Measurements from ENCODE around the gene RAG2.

The RAG2 gene

DNA sequence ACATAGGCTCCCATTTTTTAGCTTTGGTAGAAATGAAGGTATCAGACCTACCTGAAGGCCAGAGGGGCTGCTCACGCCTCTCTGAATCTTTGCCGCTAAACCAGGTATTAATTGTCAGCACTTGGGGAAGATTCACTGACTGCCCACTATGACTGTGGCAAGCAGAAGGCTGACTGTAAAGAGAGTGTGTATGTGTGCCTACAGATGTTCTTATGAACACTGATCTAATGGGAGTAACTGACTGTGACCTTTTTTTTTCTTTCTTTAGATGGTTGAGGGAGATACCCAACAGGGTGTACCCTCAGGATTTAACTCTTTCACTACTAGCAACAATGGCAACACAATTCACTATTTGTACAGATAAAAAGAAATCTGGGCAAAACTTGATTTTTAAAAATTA lies at the start of gene RAG2:
Gene RAG2, minus strand, starts transcription at position 186 of the 400 bp plus-strand sequence. CDS start 4,068 bp downstream, outside the sequence.
- no peak within 1 kb of the TSS for H3K27ac ChIP-seq
- TF ChIP-seq, protein P1, sequence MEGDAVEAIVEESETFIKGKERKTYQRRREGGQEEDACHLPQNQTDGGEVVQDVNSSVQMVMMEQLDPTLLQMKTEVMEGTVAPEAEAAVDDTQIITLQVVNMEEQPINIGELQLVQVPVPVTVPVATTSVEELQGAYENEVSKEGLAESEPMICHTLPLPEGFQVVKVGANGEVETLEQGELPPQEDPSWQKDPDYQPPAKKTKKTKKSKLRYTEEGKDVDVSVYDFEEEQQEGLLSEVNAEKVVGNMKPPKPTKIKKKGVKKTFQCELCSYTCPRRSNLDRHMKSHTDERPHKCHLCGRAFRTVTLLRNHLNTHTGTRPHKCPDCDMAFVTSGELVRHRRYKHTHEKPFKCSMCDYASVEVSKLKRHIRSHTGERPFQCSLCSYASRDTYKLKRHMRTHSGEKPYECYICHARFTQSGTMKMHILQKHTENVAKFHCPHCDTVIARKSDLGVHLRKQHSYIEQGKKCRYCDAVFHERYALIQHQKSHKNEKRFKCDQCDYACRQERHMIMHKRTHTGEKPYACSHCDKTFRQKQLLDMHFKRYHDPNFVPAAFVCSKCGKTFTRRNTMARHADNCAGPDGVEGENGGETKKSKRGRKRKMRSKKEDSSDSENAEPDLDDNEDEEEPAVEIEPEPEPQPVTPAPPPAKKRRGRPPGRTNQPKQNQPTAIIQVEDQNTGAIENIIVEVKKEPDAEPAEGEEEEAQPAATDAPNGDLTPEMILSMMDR (conservative IDR thresholded peaks at IDR 0.05), result no peak
- no peak for TF ChIP-seq ZFX (IDR thresholded peaks at IDR 0.05)

DNA sequence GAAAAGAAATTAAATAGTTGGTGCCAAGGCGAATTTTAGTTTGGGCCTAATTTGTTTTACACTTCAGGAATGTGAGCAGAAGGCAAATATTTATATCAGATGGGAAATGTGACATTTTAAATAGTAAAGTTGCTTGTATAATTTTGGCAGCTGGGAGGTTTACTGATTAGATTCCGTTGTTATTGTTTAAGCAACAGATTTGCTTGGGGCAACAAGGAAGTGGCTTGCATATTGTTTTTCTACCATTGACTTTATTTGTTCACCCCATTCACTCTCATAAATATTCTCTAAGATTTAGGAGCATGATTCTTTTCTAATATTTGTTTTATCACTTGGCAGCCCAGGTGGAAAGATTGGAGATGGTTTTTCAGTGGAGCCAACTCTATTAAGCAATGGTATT lies 40.5 kb upstream of the RAG2 start:
- TF ChIP-seq, protein P1 (conservative IDR thresholded peaks at IDR 0.05), result no peak
- no peak for TF ChIP-seq ZFX (IDR thresholded peaks at IDR 0.05)
- no peak overlapping the region for H3K27ac ChIP-seq

DNA sequence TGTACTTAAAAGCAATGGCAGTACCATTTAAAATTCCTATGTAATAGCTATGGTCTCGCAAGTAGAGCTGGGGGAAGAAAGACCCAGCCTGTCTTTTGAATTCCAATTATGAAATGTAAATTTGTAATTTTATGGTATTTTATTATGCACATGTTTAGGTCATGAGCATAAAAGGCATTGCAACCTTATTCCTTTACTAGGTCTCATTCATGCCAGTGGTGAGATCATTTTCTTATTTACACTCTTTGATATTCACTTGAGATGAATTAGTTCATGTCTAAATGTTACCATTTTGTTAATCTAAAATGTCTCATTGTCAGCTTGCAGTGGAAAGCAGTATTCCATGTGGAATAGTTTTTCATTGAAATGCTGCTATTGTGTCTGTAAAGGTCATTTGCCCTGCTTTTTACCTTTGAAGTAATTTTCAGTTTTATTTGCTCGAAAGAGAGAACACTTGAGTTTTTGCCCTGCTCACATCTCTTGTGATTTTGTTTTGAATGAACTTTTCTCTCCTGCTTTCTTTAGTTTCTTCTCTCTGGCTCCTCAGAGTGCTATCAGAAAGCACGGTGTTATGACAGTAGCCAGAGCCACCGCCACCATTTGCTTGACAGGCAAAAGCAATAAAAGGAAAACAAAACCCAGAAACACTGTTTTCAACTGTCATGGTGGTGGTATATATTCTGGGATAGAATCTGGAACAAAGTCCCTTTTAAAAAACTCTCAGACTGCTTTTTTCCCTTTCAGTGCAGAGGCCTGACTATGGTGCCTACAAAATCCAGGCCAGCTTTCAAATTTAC lies 37.2 kb upstream of the RAG2 start:
- TF ChIP-seq, protein P1 (conservative IDR thresholded peaks at IDR 0.05), result no peak
- no peak for TF ChIP-seq ZFX (IDR thresholded peaks at IDR 0.05)
- H3K27ac ChIP-seq, result no peak overlapping the region

DNA sequence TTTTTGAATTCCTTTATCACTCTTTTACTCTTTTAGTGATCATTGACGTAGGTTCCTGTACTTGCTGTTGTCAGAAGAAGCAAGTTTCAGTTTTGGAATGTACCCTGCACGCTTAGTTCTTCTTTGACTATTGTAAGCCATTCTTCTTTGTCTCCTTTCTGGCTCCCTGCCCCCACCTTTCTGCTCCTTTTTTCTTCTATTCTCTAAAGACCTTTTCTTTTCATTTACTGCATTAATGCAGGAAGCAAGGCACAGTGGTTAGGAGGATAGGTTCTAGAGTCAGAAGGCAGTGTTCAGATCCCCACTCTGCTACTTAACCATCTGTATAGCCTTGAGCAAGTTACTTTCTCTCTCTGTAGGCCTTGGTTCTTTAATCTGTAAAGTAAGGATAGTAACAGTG lies 33.7 kb upstream of the RAG2 start:
- TF ChIP-seq, protein P1 (conservative IDR thresholded peaks at IDR 0.05), result no peak
- TF ChIP-seq ZFX (IDR thresholded peaks at IDR 0.05), result no peak
- H3K27ac ChIP-seq, result no peak overlapping the region

DNA sequence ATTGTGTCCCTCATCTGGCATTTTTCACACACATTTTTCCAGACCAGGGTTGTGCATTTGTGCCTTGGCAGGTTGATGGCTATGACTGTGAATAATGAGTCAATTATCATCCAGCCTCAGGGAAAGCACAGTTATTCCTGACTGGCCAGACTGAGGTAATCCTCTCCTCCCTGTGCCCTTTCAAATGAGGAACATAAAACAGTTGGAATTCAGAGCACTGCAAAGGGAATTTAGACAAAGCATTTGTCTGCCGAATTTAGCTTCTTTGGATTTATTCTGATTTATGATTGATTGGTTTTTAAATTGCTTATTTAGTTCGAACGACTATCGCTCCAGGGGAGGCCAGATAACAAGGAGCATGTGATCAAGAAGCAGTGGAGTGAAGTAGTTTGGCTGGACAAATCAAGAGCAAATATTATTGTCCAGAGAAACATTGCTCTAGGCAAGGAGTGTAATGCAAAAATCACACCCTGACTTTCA lies 30.8 kb upstream of the RAG2 start:
- no peak overlapping the region for H3K27ac ChIP-seq
- no peak for TF ChIP-seq ZFX (IDR thresholded peaks at IDR 0.05)
- TF ChIP-seq, protein P1 (conservative IDR thresholded peaks at IDR 0.05), result no peak

DNA sequence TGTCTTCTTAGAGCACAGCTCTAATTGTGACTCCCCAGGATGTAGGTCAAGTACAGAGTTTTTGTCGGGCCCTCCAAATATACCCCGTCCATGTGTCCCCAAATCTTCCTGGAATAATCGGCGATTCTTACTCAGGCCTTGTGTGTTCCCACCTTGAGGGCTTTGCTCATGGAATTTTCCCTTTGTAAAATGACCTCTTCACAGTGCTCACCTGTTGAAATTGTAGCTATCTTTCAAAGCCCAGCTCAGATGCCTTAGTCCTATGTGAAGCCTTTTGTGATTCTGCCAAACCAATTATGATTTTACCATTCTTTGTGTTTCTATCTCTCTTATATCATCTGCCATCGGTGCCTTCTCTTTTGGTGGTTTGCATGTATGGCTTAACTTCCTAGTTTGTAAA lies 30.1 kb upstream of the RAG2 start:
- TF ChIP-seq, protein P1 (conservative IDR thresholded peaks at IDR 0.05), result no peak
- TF ChIP-seq ZFX (IDR thresholded peaks at IDR 0.05), result no peak
- no peak overlapping the region for H3K27ac ChIP-seq

DNA sequence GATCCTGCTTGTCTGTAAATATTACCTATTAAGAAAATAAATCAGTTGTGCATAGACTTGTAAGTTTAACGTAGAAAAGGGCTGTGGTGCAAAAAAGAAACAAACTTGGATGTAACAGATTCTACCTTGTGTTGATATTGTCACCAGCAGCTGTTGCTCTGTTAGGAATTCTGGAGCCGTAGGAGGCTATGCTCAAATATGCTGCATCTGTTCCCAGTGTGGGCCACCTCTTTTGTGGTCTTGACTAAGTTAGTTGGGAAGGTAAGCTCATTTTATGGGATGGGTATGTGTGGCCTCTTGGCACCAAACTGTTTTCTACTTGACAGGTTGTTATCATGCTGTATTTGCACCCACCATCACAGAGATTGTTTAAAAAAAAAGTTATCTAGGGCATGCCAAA lies 29.4 kb upstream of the RAG2 start:
- H3K27ac ChIP-seq, result no peak overlapping the region
- TF ChIP-seq ZFX (IDR thresholded peaks at IDR 0.05), result no peak
- TF ChIP-seq, protein P1 (conservative IDR thresholded peaks at IDR 0.05), result no peak
